Osteoblast (primary cell): ENCODE results near the gene SLC39A5. TPM values are rescaled to one million over a fixed set of nuclear protein-coding genes. Genes with fewer than 3 reads are reported as not detected.

Experiments used
- DNase-seq: peaks from one replicate; pipeline ENCODE4 v3.0.0; 2011; ENCODE audit warnings: low spot score, mixed read lengths; ENCODE audit not compliant: insufficient read length; ENCODE audit errors: missing footprints
- H2AFZ ChIP-seq: 2 replicates; pipeline ENCODE4 v1.6.0; 2011; ENCODE audit warnings: mild to moderate bottlenecking, low read length
- H3K27ac ChIP-seq: 2 replicates; pipeline ENCODE4 v1.5.1; 2011; ENCODE audit warnings: mild to moderate bottlenecking, low read depth, low read length, moderate library complexity
- H3K27me3 ChIP-seq: 2 replicates; pipeline ENCODE4 v1.6.0; 2012; ENCODE audit warnings: mild to moderate bottlenecking, control low read depth, inconsistent platforms, low read length, moderate library complexity; ENCODE audit not compliant: insufficient read depth
- H3K36me3 ChIP-seq: 2 replicates; pipeline ENCODE4 v1.5.1; 2011; ENCODE audit warnings: mild to moderate bottlenecking, low read length, control low read depth, moderate library complexity; ENCODE audit not compliant: insufficient read depth
- H3K4me1 ChIP-seq: 2 replicates; pipeline ENCODE4 v1.5.1; 2011; ENCODE audit warnings: mild to moderate bottlenecking, low read length, control low read depth, moderate library complexity; ENCODE audit not compliant: insufficient read depth
- H3K4me2 ChIP-seq: 2 replicates; pipeline ENCODE4 v1.6.0; 2011; ENCODE audit warnings: mild to moderate bottlenecking, low read length; ENCODE audit not compliant: insufficient read depth
- H3K4me3 ChIP-seq: fragments of 200-600 bp; sonication (generic); 3 replicates; pipeline ENCODE4 v1.5.1; 2012; ENCODE audit warnings: mild to moderate bottlenecking, low read length, inconsistent platforms; ENCODE audit not compliant: insufficient read depth
- H3K79me2 ChIP-seq: 2 replicates; pipeline ENCODE4 v1.6.0; 2012; ENCODE audit warnings: mild to moderate bottlenecking, low read length, control low read depth, inconsistent platforms; ENCODE audit not compliant: insufficient read depth
- H3K9me3 ChIP-seq: 2 replicates; pipeline ENCODE4 v1.5.1; 2011; ENCODE audit warnings: low read depth, low read length, control low read depth
- H4K20me1 ChIP-seq: 2 replicates; pipeline ENCODE4 v1.6.0; 2012; ENCODE audit warnings: mild to moderate bottlenecking, low read length, control low read depth; ENCODE audit not compliant: insufficient read depth
- CTCF ChIP-seq: IDR thresholded peaks from 2 replicates; pipeline ENCODE4 v1.5.1; 2011; ENCODE audit warnings: mild to moderate bottlenecking, low read depth, low read length, moderate library complexity; ENCODE audit errors: extremely low read depth
- total RNA-seq: library from RNA; depleted of rRNA; stranded (reverse); fragments of >200 nt; gene quantifications from 2 replicates; pipeline ENCODE4 v1.2.3, GENCODE V29; 2012

SLC39A5 gene
- total RNA-seq, 1 donor: not detected

GRCh38 chr12:56206452-56207166 lies 23.2 kb upstream of the SLC39A5 start:
- Histone ChIP-seq H4K20me1 (peaks cover 18% of the 10 kb centered on the region), H2AFZ (no peak overlapping the region), H3K4me3 (no peak overlapping the region), H3K9me3 (no peaks in the 10 kb centered on the region), H3K4me2 (peak overlapping the region; percentile 11), H3K79me2 (peaks cover 3% of the 10 kb centered on the region), H3K27me3 (no peaks in the 10 kb centered on the region), H3K27ac (peak overlapping the region; percentile 34), H3K36me3 (peaks cover 58% of the 10 kb centered on the region), H3K4me1 (peaks cover 11% of the 10 kb centered on the region)
- TF ChIP-seq CTCF: peak; percentile 66
- DNase-seq: peak; percentile 71

GRCh38 chr12:56208006-56208405 lies 21.8 kb upstream of the SLC39A5 start:
- H3K4me1 ChIP-seq: peaks cover 11% of the 10 kb centered on the region
- TF ChIP-seq CTCF: no peak
- H3K9me3 ChIP-seq: no peaks in the 10 kb centered on the region
- no peaks in the 10 kb centered on the region for H3K27me3 ChIP-seq
- no peak overlapping the region for H3K27ac ChIP-seq
- no peak overlapping the region for H3K4me3 ChIP-seq
- no peak overlapping the region for H3K4me2 ChIP-seq
- no peak for DNase-seq
- no peak overlapping the region for H2AFZ ChIP-seq
- H4K20me1 ChIP-seq: peaks cover 18% of the 10 kb centered on the region
- peaks cover 7% of the 10 kb centered on the region for H3K79me2 ChIP-seq
- H3K36me3 ChIP-seq: peaks cover 70% of the 10 kb centered on the region

- no peak for TF ChIP-seq CTCF
- Histone ChIP-seq H3K4me2 (no peak overlapping the region), H3K9me3 (no peaks in the 10 kb centered on the region), H3K27me3 (no peaks in the 10 kb centered on the region), H3K4me3 (no peak overlapping the region), H3K79me2 (peaks cover 33% of the 10 kb centered on the region), H3K36me3 (peaks cover 76% of the 10 kb centered on the region), H4K20me1 (peaks cover 20% of the 10 kb centered on the region), H3K27ac (no peak overlapping the region), H2AFZ (no peak overlapping the region), H3K4me1 (peaks cover 2% of the 10 kb centered on the region)
- DNase-seq: peak; percentile 11
These were observed 17.5 kb upstream of the SLC39A5 start for GRCh38 chr12:56212361-56212760.

GRCh38 chr12:56213878-56214277 lies 16.0 kb upstream of the SLC39A5 start:
- H3K27ac ChIP-seq: no peak overlapping the region
- no peaks in the 10 kb centered on the region for H3K4me1 ChIP-seq
- H4K20me1 ChIP-seq: peaks cover 23% of the 10 kb centered on the region
- DNase-seq: no peak
- H3K79me2 ChIP-seq: peaks cover 45% of the 10 kb centered on the region
- H3K9me3 ChIP-seq: no peaks in the 10 kb centered on the region
- H2AFZ ChIP-seq: no peak overlapping the region
- peaks cover 68% of the 10 kb centered on the region for H3K36me3 ChIP-seq
- H3K4me2 ChIP-seq: no peak overlapping the region
- no peaks in the 10 kb centered on the region for H3K27me3 ChIP-seq
- TF ChIP-seq CTCF: no peak
- no peak overlapping the region for H3K4me3 ChIP-seq
